Measurements from ENCODE around the gene DLG2.

GRCh38 chr11:83827520-83827919, 1799.6 kb downstream of the DLG2 start:
- TF ChIP-seq CTCF (IDR thresholded peaks at IDR 0.05) = no peak
- TF ChIP-seq POLR2A (IDR thresholded peaks at IDR 0.05; ENCODE audit: low read depth) = no peak
